HG03342 (cell line): ENCODE results near the gene SMIM35.

Experiments
- ATAC-seq: cut with Tn5 transposase; IDR thresholded peaks from one replicate; pipeline ENCODE4 v1.9.1; 2021; ENCODE audit warnings: mild to moderate bottlenecking, moderate library complexity; ENCODE audit not compliant: unreplicated experiment

SMIM35 gene

DNA sequence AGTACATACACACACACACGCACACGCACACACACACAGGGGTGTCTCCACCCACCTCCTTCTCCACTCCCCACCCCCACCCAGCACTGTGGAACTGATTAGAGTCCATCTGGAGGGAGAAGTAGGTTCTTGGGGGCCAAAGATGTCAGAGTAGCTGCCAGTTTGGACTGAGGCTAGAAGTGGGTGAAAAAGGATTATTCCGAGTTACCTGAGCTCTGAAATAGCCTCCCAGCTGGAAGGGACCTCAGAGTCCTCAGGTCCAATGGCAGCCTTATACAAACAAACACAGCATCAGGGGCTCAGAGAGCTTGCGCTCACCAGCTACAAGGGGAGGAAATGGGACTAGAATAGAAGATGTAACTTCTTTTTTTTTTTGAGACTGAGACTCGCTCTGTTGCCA, 79.7 kb downstream of the SMIM35 start:
- no peak for ATAC-seq

DNA sequence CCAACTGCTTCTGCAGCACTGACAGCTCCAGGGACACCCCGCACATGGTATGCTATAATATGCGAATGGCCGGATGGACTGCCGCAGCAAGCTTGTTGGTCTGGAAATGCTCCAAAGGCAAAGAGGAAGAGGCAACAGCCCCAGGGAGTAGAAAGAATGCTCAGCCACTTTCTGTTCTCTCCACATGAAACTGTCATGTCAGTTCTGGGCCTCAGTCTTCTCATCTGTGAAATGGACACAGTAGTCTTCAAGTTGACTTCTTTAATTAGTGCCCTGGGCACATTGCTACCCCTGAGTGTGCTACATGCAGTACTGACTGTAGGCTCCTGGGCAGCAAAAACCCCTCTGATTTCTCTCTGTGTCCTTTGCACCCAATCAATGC, 80.6 kb downstream of the SMIM35 start:
- ATAC-seq: no peak

- ATAC-seq: no peak
Measured at GRCh38 chr11:118005224-118006152, 81.3 kb downstream of the SMIM35 start.

DNA sequence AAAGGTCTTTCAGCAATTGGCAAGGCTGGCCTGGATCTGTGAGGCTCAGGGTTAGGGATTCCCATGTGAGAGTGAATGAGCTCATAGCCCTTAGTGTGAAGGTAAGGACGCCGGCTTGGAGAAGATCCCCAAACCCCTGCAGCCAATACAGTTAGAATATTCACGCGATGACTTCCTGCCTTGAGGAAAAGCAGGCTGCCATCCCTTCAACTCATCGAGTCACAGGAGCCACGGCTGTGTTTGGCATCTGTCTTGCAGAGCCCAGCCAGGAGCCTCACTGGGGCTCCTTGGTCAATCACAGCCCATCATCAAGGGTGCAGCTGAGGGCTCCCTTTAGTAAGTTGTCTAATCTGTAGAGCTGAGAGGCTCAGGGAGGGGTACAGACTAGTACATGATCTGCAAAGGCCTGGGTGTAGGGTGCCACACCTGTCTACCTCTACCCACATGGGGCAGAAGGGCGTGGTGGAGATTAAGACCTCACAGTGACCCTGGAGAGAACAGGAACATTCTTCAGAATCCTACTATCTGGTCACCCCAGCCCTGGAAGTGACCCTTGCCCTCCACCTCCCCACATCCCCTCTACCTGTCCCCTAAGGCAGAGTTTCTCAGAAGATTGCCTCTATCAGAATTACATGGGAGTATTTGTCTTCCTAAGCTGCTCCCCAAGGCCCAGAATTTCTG, 82.1 kb downstream of the SMIM35 start:
- ATAC-seq: no peak

DNA sequence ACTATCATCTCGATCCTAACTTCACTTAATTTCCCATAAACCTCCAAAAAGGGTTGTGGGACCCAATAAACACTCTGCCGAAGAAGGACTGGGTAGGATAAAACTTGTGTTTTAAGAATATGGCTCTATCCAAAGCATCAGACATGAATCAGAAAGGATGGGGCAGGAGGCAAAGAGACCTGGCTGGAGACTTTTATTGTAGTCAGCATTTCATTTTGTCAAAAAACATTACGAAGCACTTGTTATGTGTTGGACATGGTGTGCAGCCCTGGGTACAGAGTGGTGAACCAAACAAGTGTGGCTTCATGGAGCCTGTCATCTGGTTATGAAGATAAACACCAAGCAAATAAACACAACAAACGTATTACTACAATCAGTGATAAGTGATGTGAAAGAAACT, 83.3 kb downstream of the SMIM35 start:
- no peak for ATAC-seq

DNA sequence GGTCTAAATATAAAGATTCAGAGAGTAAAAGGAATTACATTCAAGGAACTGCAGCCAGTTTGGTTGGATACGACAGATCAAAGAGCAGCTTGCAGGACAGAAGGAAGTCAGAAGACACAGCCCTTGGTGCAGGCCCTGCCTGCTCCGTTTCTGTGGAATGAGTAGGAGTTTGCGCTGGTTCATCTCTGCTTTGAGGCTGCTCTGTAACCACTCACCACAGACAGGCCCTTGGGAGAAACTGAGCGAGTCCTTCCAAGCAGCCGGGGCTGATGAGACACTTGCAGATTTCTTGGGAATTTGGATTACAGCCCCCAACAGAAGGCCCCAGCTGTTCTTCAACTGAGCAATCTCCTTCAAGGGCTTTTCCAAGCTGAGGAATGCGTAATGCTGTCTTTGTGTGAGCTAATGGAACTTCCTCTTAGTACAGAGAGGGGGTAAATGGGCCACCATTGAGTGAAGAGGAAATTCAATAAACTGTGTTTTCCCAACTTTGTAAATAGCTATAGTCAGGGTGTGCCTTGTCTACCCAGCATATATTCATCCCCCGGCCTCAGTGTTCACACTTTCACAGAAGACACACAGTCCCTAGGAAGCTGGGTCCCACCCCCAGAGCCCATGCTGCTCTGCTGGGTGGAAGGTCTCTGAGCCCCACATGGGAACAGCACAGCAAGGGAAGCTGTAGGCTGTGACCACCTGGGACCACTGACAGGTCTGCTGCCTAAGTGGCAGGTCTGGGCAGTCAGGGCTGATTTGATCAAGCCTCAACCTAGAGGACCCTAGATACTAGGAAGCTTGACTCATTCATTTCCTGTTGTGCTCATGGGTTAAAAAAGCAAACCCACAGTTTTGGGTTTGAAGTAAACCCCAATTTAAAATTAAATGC, 84.0 kb downstream of the SMIM35 start:
- ATAC-seq: no peak

- ATAC-seq: no peak
Measured at GRCh38 chr11:118002010-118002540, 84.7 kb downstream of the SMIM35 start.

GRCh38 chr11:118001494-118001971, 85.2 kb downstream of the SMIM35 start:
- no peak for ATAC-seq

DNA sequence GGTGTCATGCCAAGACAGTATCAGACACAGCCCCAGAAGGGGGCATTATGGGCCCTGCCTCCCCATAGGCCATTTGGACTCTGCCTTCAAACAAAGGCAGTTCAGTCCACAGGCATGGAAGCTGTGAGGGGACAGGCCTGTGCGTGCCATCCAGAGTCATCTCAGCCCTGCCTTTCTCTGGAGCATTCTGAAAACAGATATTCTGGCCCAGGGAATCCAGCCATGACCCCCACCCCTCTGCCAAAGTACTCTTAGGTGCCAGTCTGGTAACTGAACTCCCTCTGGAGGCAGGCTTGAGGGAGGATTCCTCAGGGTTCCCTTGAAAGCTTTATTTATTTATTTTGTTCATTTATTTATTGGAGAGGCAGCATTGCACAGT, 85.9 kb downstream of the SMIM35 start:
- ATAC-seq: no peak

GRCh38 chr11:118000067-118000849, 86.5 kb downstream of the SMIM35 start:
- no peak for ATAC-seq

GRCh38 chr11:117999354-117999993, 87.3 kb downstream of the SMIM35 start:
- ATAC-seq: no peak

GRCh38 chr11:117998664-117999353, 88.0 kb downstream of the SMIM35 start:
- no peak for ATAC-seq

- peak; percentile 71 for ATAC-seq
Measured at GRCh38 chr11:117997823-117998579, 88.8 kb downstream of the SMIM35 start.

DNA sequence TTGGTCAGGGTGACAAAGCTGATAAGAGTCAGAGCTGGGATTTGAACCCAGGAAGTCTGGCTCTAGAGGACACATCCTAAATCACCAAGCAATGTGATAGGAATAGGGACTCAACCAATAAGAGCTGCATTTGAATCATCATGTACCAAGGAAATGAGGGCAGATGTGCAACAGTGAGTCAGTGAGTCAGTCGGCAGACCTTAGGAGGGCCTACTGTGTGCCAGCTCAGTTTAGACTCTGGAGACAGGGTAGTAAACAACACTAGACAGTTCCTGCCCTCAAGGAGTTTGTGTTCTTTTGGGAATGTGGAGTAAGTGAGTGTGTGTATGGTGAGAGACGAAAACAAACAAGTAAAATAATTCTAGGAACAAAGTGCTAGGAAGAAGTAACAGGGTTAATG, 89.4 kb downstream of the SMIM35 start:
- ATAC-seq: no peak

DNA sequence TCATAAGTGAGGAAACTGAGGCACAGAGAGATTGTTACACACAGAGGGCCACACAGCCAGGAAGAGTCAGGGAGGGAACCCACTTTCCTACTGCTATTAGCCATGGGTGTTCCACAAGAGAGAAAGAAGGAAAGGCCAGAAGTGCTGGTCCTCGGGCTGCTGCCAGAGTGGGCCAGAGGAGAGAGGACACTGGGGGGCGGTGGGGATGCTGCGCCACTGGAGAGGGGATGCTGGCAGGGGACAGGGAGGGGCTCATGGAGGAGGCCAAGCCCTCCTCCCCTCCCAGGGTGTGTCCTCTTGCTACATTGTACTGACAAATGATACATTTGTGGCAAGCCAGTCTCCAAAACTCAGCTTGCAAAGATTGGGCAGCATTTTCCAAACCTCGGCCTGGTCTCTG, 90.7 kb downstream of the SMIM35 start:
- ATAC-seq: no peak

DNA sequence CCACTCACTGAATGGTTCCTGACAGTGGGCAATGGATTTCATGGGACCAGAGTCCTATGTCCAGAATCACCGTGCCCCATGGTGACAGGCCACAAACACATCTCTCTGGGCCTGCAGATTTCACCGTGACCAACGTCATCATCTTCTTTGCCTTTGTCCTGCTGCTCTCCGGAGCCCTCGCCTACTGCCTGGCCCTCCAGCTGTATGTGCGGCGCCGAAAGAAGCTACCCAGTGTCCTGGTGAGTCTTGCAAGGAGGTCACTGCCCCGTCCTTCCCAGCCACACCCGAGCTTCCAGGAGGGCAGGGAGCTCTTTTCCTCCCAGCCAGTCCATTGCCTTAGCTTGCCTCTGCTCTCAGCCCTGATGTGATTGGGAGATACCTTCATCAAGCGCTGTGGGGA, 91.3 kb downstream of the SMIM35 start:
- no peak for ATAC-seq

DNA sequence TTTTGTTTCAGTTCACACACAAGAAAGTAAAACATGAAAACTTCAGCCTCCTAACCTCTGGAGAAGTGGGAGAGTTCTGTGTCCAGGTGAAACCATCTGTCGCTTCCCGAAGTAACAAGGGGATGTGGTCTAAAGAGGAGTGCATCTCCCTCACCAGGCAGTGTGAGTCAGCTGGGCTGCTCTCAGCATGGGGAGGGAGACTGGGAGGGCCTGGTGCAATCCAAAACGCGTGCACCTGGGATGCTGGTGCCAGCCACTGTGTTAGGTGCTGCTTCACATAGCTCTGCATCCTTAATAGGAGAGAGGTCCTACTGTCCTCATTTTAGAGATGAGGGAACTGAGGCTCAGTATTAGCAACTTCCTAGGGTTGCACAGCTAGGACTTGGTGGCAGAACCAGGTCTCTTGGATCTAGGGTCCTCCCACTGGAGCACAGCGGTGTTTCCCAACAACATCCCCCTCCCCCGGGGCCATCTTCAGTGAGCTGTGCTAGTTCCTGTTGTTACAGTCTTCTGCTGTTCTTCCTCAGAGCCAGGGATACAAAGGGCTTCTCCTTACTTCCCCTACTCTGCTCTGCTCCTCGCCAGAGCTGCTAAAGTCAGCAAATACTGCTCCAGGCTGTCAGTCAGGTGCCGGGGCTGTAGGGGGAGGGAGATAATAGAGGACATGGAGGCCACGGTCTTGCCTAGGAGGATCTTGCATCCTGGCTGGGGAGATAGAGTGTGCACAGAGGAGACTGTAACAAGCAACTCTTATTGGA, 92.6 kb downstream of the SMIM35 start:
- no peak for ATAC-seq

DNA sequence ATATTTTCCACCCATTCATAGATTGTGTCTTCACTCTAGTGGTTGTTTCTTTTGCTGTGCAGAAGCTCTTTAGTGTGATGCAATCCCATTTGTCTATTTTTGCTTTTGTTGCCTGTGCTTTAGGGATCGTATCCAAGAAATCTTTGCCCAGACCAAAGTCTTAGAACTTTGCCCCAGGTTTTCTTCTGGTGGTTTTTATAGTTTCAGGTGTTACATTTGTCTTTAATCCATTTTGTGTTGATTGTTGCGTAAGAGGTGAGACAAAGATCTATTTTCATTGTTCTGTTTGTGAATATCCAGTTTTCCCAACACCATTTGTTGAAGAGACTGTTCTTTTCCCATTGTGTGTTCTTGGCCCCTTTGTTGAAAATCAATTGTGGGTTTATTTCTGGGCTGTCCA, 94.1 kb downstream of the SMIM35 start:
- no peak for ATAC-seq
